C4-2B (cell line): ENCODE results near the gene HOXA1.

Source experiments
- H3K27ac ChIP-seq: fragments of 450-650 bp; 2 replicates; pipeline ENCODE4 v1.5.1; 2017
- CTCF ChIP-seq: fragments of 450-650 bp; conservative IDR thresholded peaks from 2 replicates; pipeline ENCODE4 v1.5.1; 2017; ENCODE audit warnings: mild to moderate bottlenecking
- ZFX ChIP-seq: fragments of 450-650 bp; IDR thresholded peaks from 2 replicates; pipeline ENCODE4 v1.6.1; 2017

HOXA1 gene

GRCh38 chr7:27114881-27115220 lies 19.1 kb upstream of the HOXA1 start:
- no peak overlapping the region for H3K27ac ChIP-seq
- no peak for TF ChIP-seq CTCF
- no peak for TF ChIP-seq ZFX

GRCh38 chr7:27113991-27114769 lies 18.4 kb upstream of the HOXA1 start:
- H3K27ac ChIP-seq = no peak overlapping the region
- TF ChIP-seq ZFX (no peak), CTCF (no peak)

- TF ChIP-seq CTCF = no peak
- no peak for TF ChIP-seq ZFX
- no peak overlapping the region for H3K27ac ChIP-seq
Measured at GRCh38 chr7:27112955-27113949, 17.5 kb upstream of the HOXA1 start.

GRCh38 chr7:27112361-27112760 lies 16.6 kb upstream of the HOXA1 start:
- H3K27ac ChIP-seq = no peak overlapping the region
- TF ChIP-seq CTCF = no peak
- no peak for TF ChIP-seq ZFX

GRCh38 chr7:27111751-27112277 lies 16.0 kb upstream of the HOXA1 start:
- no peak overlapping the region for H3K27ac ChIP-seq
- no peak for TF ChIP-seq CTCF
- TF ChIP-seq ZFX = no peak

- TF ChIP-seq ZFX = no peak
- no peak for TF ChIP-seq CTCF
- no peak overlapping the region for H3K27ac ChIP-seq
Measured at GRCh38 chr7:27111042-27111750, 15.4 kb upstream of the HOXA1 start.
